Skin of body (tissue), 3 donors: Measurements from ENCODE around the gene AP1B1. TPM values are rescaled to one million over a fixed set of nuclear protein-coding genes. Genes with fewer than 3 reads are reported as not detected.

Experiments
- DNase-seq: peaks from one replicate; lab custom pipeline; 2025; lab: John Stamatoyannopoulos, UW
- small RNA-seq: library from RNA; depleted of rRNA; stranded (forward); fragments of <200 nt; gene quantifications from one replicate; pipeline ENCODE3, GENCODE V24; 2014; ENCODE audit warnings: low replicate concordance
- total RNA-seq: library from RNA; depleted of rRNA; stranded (reverse); fragments of >200 nt; gene quantifications from one replicate; pipeline ENCODE4 v1.2.3, GENCODE V29; 2014

The AP1B1 gene
- total RNA-seq, 1 donor from 2014 or later = 27.0 TPM

GRCh38 chr22:29300807-29301601 is 87.4 kb downstream of the AP1B1 start:
- no peak for DNase-seq

- no peak for DNase-seq
Measured at GRCh38 chr22:29300467-29300806, 87.9 kb downstream of the AP1B1 start.

GRCh38 chr22:29299136-29299900 is 89.1 kb downstream of the AP1B1 start:
- DNase-seq = no peak

- no peak for DNase-seq
Measured at GRCh38 chr22:29298641-29299040, 89.7 kb downstream of the AP1B1 start.

GRCh38 chr22:29292379-29292778 is 96.0 kb downstream of the AP1B1 start:
- DNase-seq = no peak

GRCh38 chr22:29291215-29291614 is 97.2 kb downstream of the AP1B1 start:
- DNase-seq = no peak

GRCh38 chr22:29290061-29290460 is 98.3 kb downstream of the AP1B1 start:
- no peak for DNase-seq

- DNase-seq = no peak
Measured at GRCh38 chr22:29288837-29289236, 99.5 kb downstream of the AP1B1 start.

- DNase-seq = no peak
Measured at GRCh38 chr22:29284196-29284595, 104.2 kb downstream of the AP1B1 start.

GRCh38 chr22:29277927-29278326 is 110.4 kb downstream of the AP1B1 start:
- no peak for DNase-seq

Small RNA genes within 50 kb of the gene (small RNA-seq; reads per million reads assigned to genes)
- gene AC000041.1 (not detected), gene MIR3653 (not detected)

Other genes starting within 250 kb of the AP1B1 start
- gene EMID1, start 182.7 kb downstream of the AP1B1 start, total RNA-seq = 18.5 TPM
- gene RHBDD3, start 120.6 kb downstream of the AP1B1 start, total RNA-seq = 9.0 TPM
- 117 TPM for gene EWSR1, start 120.3 kb downstream of the AP1B1 start, total RNA-seq
- 5.7 TPM for gene GAS2L1, start 81.9 kb downstream of the AP1B1 start, total RNA-seq
- 0.39 TPM for gene RASL10A, start 72.9 kb downstream of the AP1B1 start, total RNA-seq
- not detected for gene RFPL1, start 50.0 kb upstream of the AP1B1 start, total RNA-seq
- gene NEFH, start 91.6 kb upstream of the AP1B1 start, total RNA-seq = 1.3 TPM
- gene THOC5, start 165.2 kb upstream of the AP1B1 start, total RNA-seq = 25.4 TPM
- gene NIPSNAP1, start 192.5 kb upstream of the AP1B1 start, total RNA-seq = 18.4 TPM
- gene NF2, start 215.1 kb upstream of the AP1B1 start, total RNA-seq = 20.3 TPM